ENCODE measurements around the gene NFIC. TPM values are rescaled to one million over a fixed set of nuclear protein-coding genes. Genes with fewer than 3 reads are reported as not detected.
"Not testable (repeated sequence)": the region's sequence is repeated elsewhere in the genome, so short reads cannot be mapped to it uniquely, and the experiment has no call there.

Gene NFIC
- total RNA-seq, 1 experiment from 2014 or later: 4.6 TPM

DNA sequence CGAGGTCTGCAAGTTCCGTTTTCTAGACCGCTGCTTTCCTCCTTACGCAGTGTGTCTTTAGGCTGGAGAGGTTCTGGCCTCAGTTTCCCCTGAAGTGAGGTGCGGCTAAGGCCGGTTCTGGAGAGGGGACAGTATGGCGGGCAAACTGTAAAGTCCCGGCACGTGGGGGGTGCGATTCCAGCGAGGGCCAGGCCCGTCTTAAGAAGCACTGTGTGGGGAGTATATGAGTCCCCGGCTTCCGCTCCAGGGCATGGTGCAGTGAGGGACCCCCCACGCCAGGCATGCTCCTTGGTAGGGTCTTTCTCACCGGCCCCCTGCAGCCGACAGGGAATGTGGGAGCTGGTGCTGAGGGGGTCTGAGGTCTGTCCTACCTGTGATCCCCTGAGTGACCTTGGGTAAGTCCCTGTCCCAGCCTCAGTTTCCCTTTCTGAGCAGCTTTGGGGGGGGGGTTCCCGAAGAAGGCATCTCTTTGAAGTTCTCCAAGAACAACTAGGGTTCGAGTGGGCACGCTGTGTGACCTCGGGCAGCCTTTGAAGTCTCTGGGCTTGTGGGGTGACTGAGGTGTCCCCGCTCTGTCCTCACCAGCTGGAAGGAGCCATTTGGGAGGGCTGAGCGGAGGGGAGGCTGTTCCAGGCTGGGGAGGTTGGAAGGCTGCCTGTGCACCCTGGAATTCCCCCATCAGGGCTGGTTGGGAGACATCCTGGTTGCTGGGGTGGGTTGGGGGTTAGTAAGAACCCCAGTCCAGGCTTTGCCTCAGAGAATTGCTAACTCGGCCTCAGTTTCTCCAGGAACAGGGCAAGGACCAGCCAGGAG, 1.5 kb downstream of the NFIC start:
- in situ Hi-C loops (cut with HindIII; ENCODE audit: low pct_unique_long_range_greater_than_20kb, low sequenced_read_pairs): no loop called here
- DNase-seq (ENCODE audit: low read depth): no peak

DNA sequence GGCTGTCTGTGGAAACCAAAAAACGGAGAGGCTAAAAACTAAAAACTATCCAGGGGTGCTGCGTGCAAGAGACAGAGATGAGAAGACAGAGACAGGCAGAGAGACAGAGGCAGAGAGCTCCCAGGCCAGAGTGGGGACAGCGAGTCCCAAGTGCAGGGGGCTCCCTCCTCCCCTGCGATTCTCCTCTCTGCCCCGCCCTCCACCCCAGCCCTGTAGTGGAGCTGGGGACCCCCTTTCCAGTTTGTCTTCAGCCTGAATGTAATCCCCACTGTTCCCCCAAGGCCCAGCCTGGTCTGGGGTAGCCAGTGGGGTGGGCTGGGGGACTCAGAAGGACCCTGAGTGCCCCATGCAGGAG, 2.0 kb downstream of the NFIC start:
- in situ Hi-C loops (cut with HindIII; ENCODE audit: low pct_unique_long_range_greater_than_20kb, low sequenced_read_pairs): no loop called here
- no peak for DNase-seq (ENCODE audit: low read depth)

DNA sequence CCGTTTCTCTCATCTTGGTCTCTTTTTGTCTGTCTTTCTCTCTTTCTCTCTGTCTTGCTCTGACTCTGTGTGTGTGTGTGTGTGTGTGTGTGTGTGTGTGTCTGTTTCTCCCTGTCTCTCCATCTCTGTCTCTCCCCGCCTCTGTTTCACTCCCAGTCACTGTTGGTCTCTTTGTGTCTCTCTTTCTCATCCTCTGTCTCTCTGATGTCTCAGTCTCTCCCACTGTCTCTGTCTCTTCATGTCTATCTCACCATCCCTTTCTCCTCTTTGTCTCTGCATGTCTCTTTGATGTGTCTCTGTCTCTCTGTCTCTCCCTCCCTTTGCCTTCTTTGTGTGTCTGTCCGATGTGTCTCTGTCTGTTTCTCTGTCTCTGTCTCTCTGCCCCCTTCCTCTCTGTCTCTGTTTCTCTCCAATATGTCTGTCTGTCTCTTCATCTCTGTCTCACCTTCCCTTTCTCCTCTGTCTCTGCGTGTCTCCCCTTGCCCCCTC, 2.5 kb downstream of the NFIC start:
- in situ Hi-C loops (cut with HindIII; ENCODE audit: low pct_unique_long_range_greater_than_20kb, low sequenced_read_pairs): no loop called here
- no peak for DNase-seq (ENCODE audit: low read depth)

- in situ Hi-C loops (cut with HindIII; ENCODE audit: low pct_unique_long_range_greater_than_20kb, low sequenced_read_pairs): no loop called here
- no peak for DNase-seq (ENCODE audit: low read depth)
Measured at GRCh38 chr19:3369337-3370213, 3.2 kb downstream of the NFIC start.

DNA sequence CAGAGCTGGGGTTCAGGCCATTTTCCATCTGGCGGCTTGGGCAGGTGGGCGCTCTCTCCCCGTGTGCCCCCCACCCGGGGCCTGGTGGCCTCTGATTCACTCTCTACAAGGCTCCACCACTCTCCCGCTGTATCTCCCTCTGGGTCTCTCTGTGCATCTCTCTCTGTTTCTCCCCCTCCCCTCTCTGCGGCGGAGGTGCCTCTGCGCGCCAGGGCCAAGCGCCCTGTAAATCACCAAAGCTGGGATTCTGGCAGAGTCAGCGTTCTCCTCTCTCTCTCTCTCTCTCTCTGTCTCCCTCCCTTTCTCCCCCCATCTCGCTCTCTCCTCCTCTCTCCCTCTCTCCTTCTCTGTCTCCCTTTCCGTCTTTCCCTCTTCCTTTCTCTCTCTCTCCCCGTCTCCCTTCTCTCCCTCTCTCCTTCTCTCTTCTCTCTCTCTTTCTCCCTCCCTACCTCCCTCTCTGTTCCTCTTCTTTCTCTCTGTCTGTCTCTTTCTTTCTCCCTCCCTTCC, 3.9 kb downstream of the NFIC start:
- in situ Hi-C loops (cut with HindIII; ENCODE audit: low pct_unique_long_range_greater_than_20kb, low sequenced_read_pairs): no loop called here
- no peak for DNase-seq (ENCODE audit: low read depth)

DNA sequence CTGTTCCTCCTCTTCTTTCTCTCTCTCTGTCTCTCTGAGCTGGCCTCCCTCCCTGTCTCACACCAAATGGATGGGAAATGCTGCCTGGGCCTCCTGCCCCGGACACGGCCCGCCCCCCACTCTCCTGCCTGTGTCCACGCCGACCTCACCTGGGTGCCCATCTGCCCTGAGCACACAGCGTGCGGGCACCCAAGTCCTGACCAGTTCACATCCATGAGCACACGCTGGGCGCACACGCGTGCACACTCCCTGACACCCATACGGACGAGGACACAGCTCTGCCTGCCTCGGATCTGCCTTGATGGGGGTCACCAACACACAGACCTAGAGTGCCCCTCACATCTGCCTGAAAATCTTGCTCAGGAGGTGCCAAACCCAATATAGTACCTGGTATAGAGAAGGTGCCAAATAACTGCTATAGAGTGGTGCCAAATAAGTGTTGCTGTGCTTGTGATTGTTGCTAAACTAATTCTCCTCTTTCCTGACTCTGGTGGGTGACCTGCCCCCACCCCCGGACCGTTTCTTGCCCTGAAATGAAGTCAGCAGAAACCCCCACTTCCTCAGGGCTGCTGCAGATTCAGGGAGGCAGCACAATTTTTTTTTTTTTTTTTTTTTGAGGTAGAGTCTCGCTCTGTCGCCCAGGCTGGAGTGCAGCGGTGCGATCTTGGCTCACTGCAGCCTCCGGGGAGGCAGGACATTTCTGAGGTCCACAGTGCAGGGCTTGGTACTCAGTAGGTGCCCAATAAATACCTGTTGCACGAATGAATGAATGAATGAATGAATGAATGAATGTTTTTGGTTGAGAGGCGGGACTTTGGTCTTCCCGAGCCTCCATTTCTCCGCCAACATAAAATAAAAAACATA, 4.6 kb downstream of the NFIC start:
- in situ Hi-C loops (cut with HindIII; ENCODE audit: low pct_unique_long_range_greater_than_20kb, low sequenced_read_pairs): no loop called here

DNA sequence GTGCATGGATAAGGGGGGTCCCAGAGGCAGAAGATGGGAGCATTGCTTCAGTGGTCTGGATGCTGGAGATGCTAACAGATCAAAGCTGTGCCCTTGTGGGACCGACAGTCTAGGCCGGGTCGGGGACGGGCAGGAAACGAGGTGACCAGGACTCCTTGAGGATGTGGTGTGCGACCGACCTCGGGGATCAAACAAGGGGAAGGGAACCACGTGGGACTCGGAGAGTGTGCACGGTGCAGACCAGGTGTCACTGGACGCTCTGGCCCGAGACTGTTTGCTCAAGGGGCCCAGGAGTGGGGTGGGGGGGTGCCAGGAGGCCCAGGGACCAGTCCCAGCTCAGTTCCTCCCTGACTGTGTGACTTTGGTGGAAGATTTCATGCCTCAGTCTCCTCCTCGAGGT, 6.0 kb downstream of the NFIC start:
- in situ Hi-C loops (cut with HindIII; ENCODE audit: low pct_unique_long_range_greater_than_20kb, low sequenced_read_pairs): no loop called here
- DNase-seq (ENCODE audit: low read depth): no peak

More for the DNA sequence above, 4.6 kb downstream of the NFIC start:
- DNase-seq (ENCODE audit: low read depth): no peak

- no peak for DNase-seq (ENCODE audit: low read depth)
- in situ Hi-C loops (cut with HindIII; ENCODE audit: low pct_unique_long_range_greater_than_20kb, low sequenced_read_pairs): no loop called here
Measured at GRCh38 chr19:3373971-3374368, 7.6 kb downstream of the NFIC start.

- DNase-seq (ENCODE audit: low read depth): no peak
Measured at GRCh38 chr19:3374369-3375112, 8.2 kb downstream of the NFIC start.

DNA sequence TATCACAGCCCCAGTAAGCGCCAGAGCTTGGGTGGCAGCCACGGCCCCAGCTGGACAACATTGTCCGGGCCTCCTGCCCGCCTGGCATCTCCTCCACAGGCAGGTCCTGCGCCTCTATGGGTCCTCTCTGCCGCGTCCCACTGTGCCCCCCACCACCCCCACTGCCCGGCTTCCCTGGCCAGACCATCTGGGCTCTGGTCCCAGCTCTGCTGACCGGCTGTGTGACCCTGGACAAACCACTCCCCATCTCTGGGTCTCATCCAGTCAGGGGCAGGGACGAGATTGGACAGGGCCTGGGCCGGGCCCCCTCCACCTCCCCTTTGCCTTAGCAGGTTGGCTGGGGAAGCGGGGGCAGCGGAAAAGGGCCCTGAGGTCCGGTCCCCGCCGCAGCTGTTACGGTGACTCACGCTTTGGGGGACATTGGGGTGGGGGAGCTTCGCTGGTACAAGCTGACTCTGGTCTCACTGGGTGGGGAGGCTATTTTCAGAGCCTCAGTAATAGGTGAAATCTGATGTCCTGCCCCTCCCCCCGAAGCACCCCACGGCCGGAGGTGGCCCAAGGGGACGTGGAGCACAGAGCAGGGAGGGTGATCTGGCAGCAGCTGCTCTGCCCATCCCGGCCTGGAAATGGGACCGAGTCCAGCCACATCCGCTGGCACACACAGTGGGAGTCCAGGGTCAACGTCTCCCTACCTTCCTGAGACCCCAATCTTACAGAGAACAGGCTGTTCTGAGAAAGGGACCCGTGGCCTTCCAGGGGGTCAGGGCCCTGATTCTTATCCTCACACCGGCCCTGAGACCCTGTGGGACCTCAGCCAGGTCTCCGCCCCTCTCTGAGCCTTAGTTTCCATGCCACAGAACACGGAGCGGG, 9.1 kb downstream of the NFIC start:
- in situ Hi-C loops (cut with HindIII; ENCODE audit: low pct_unique_long_range_greater_than_20kb, low sequenced_read_pairs): no loop called here
- DNase-seq (ENCODE audit: low read depth): no peak

More at GRCh38 chr19:3374369-3375112, 8.2 kb downstream of the NFIC start:
- in situ Hi-C loops (cut with HindIII; ENCODE audit: low pct_unique_long_range_greater_than_20kb, low sequenced_read_pairs): no loop called here

DNA sequence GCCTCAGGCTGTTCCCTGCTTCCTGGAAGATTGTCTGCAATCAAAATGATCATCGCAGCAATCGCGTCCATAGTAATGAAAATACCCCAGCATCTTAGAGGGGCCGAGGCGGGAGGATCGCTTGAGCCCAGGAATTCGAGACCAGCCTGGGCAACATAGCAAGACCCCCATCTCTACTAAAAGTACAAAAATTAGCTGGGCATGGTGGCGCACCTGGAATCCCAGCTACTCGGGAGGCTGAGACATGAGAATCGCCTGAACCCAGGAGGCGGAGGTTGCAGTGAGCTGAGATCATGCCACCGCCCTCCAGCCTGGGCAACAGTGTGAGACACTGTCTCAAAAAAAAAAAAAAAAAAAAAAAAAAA, 9.7 kb downstream of the NFIC start:
- DNase-seq (ENCODE audit: low read depth); in situ Hi-C loops (cut with HindIII; ENCODE audit: low pct_unique_long_range_greater_than_20kb, low sequenced_read_pairs): not testable (repeated sequence)

DNA sequence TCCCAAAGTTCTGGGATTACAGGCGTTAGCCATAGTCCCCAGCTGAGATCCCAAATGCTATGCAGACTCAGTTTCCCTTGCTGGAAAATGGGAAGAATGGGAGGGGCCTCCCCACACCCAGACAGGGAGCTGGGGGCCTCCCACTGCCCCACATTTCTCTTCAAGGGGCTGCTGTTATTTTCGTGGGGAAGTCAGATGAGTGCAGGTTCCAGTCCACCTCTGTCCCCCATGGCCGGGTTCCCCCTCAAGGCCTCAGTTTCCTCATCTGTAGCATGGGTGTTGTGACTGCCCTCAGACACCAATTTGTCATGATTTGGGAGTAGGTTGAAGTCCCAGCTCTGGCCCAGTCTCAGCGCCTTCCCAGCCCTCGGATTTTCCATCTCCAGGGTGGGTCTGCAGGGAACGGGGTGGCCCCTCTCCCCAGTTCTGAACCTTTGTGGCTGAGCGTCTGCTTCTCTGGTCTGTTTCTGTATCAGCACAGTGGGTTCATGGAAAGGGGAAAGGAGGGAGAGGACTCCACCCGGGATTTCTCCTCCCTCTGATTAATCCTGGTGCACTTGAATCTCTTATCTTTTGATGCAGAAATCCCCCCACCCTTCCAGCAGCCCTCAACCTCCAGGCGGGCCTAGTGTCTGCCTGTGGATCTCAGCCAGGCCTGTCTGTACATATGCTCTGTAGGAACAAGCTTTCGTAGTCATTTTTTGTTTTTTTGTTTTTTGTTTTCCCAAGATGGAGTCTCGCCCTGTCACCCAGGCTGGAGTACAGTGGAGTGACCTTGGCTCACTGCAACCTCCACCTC, 12.2 kb downstream of the NFIC start:
- no peak for DNase-seq (ENCODE audit: low read depth)
- in situ Hi-C loops (cut with HindIII; ENCODE audit: low pct_unique_long_range_greater_than_20kb, low sequenced_read_pairs): no loop called here

GRCh38 chr19:3380829-3381228, 14.4 kb downstream of the NFIC start:
- no peak for DNase-seq (ENCODE audit: low read depth)
- in situ Hi-C loops (cut with HindIII; ENCODE audit: low pct_unique_long_range_greater_than_20kb, low sequenced_read_pairs): no loop called here

GRCh38 chr19:3381701-3382372, 15.5 kb downstream of the NFIC start:
- DNase-seq (ENCODE audit: low read depth): no peak
- in situ Hi-C loops (cut with HindIII; ENCODE audit: low pct_unique_long_range_greater_than_20kb, low sequenced_read_pairs): no loop called here

DNA sequence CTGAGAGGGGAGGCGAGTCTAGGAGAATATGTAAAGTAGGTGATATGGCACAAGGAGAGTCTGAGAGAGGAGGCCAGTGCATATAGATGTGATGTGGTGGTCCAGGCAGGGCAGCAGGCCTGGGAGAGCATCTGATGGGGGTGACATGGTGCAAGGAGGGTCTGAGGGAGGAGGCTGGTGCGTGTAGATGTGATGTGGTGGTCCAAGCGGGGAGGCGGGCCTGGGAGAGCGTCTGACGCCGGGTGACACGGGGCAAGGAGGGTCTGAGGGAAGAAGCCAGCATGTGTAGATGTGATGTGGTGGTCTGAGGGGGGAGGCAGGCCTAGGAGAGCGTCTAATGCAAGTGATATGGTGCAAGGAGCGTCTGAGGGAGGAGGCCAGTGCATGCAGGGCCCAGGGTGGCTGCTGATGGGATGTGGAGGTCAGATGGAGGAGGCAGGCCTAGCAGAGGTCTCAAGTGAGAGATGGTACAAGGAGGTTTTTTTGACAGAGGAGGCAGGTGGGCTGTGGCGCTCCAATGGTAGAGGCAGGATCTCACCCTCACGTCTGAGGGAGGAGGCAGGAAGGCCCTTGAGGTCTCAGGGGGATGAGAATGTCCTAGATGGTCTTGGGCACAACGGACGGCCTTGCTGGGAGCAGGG, 16.2 kb downstream of the NFIC start:
- in situ Hi-C loops (cut with HindIII; ENCODE audit: low pct_unique_long_range_greater_than_20kb, low sequenced_read_pairs): no loop called here
- no peak for DNase-seq (ENCODE audit: low read depth)
